GM19025 (cell line): ENCODE measurements around the gene PBOV1.

ENCODE experiments used
- ATAC-seq: cut with Tn5 transposase; IDR thresholded peaks from one replicate; pipeline ENCODE4 v1.9.1; 2021; ENCODE audit warnings: mild to moderate bottlenecking, low read depth, moderate library complexity; ENCODE audit not compliant: unreplicated experiment

PBOV1 gene

DNA sequence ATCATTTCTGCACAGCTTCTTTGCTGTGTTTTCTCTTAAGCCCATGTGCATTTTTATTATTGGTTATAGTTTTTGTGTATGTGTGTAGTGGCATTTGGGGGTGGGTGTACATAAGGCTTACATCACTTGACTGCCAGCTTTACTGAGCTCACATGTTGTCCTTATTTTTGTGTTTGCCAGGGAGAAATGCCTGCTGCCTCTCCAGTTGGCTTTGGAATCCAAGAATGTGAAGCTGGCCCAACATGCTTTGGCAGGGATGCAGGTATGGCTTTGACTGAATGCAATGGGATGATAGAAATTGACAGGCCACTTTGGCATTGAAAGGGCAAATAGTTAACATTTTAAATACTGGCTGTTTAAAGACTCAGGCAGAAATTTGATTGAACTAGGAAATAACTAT is 11.4 kb downstream of the PBOV1 start:
- no peak for ATAC-seq

DNA sequence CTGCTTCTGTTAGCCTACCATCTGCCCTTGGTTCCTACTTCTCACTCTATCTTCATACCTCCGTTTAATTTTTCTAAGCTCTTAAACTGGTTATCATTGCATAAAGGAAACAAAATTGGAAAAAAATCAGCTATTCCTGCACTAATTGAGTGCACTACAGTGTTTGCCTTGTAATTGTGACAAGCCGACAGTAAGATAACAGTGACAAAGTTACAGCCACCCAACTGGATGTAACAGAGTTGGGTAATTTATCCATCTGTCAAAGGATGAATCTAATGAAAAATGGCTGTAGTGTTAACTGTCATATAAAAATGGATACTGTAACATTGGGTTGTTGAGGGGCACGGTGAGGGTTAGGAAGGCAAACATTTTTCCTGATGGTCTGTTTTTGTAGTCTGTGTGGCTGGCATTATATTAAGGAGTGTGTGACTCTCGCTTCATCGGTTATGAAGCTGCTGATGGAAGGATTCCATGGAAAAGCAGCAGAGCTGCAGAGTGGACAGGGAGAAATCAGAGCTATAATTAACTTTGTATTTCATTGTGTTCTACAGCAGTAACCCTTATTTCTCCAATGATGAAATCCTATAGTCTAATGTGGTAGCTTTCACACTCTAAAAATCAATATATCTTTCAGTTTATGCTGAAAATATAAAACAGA is 12.7 kb downstream of the PBOV1 start:
- ATAC-seq: no peak

GRCh38 chr6:138204792-138205384 is 13.4 kb downstream of the PBOV1 start:
- ATAC-seq: no peak

DNA sequence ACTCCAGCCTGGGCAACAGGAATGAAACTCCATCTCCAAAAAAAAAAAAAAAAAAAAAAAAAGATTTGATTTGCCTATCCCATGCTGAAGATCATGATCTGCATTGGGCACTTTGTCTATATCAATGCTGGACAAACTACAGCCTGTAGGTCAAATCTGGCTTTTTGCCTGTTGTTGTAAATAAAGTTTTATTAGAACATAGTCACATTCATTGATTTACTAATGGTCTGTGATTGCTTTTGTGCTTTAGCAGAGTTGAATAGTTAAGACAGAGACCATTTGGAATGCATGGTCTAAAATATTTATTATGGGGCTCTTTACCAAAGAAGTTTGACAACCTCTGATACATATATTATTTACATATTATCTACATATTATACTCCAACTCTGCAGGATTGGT is 14.0 kb downstream of the PBOV1 start:
- no peak for ATAC-seq

DNA sequence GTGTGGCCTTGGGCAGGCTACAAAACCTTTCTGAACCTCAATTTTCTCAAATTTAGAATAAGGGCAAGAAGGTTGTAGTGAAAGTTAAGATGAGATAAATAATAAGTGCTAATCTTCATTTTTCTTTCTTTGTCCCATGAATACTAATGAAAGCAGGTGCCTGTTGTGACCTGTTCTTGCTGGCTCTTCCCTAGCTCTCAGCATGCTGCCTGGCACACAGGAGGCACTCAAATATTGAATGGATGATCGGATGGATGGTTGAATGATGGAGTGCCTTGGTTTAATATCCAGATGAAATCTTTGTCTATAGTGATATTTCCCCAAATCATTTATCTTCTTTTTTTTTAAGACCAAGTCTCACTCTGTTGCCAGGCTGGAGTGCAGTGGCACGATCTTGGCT is 15.0 kb downstream of the PBOV1 start:
- ATAC-seq: no peak

DNA sequence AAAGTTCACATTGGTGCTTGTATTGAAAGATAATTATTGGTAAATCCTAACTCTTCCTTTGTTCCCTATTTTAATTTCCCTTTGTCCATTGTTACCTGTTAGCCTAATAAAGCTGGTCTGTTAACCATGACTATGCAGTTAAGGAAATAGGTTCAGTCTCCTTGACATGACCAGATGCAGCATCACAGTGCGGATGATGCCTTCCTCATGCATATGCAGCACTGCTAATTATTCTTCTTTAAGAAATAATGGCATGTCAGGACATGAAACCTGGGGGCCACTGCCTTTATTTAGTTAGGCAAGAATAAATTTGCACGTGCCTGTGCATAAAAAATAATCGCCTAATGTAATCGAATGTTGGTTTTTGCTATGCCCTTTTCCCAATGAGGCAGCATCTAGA is 16.5 kb downstream of the PBOV1 start:
- ATAC-seq: no peak

GRCh38 chr6:138198430-138199091 is 19.7 kb downstream of the PBOV1 start:
- ATAC-seq: no peak

GRCh38 chr6:138197570-138197969 is 20.7 kb downstream of the PBOV1 start:
- ATAC-seq: no peak

DNA sequence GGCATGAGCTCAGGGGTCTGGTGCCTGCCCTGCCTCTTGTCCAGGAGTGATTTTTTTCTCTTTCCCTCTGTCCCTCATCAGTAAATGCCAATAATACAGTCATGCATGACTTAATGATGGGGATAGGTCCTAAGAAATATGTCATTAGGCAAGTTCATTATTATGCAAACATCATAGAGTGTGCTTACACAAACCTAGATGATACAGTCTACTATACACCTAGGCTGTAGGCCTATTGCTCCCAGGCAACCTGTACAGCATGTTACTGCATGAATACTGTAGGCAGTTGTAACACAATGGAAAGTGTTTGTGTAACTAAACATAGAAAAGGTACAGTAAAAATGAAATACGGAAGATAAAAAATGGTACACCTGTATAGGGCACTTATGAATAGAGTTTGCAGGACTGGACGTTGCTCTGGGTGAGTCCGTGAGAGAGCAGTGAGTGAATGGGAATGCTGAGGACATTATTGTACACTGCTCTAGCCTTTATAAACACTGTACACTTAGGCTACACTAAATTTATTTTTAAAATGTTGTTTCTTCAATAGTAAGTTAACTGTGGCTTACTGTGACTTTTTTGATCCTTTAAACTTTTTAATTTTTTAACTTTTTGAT is 22.1 kb downstream of the PBOV1 start:
- ATAC-seq: no peak

GRCh38 chr6:138194287-138194686 is 24.0 kb downstream of the PBOV1 start:
- ATAC-seq: no peak

GRCh38 chr6:138188278-138188941 is 29.9 kb downstream of the PBOV1 start:
- no peak for ATAC-seq

- no peak for ATAC-seq
These were observed 31.1 kb downstream of the PBOV1 start for GRCh38 chr6:138187156-138187555.

GRCh38 chr6:138184230-138184629 is 34.1 kb downstream of the PBOV1 start:
- ATAC-seq: no peak

GRCh38 chr6:138183790-138184134 is 34.5 kb downstream of the PBOV1 start:
- no peak for ATAC-seq

DNA sequence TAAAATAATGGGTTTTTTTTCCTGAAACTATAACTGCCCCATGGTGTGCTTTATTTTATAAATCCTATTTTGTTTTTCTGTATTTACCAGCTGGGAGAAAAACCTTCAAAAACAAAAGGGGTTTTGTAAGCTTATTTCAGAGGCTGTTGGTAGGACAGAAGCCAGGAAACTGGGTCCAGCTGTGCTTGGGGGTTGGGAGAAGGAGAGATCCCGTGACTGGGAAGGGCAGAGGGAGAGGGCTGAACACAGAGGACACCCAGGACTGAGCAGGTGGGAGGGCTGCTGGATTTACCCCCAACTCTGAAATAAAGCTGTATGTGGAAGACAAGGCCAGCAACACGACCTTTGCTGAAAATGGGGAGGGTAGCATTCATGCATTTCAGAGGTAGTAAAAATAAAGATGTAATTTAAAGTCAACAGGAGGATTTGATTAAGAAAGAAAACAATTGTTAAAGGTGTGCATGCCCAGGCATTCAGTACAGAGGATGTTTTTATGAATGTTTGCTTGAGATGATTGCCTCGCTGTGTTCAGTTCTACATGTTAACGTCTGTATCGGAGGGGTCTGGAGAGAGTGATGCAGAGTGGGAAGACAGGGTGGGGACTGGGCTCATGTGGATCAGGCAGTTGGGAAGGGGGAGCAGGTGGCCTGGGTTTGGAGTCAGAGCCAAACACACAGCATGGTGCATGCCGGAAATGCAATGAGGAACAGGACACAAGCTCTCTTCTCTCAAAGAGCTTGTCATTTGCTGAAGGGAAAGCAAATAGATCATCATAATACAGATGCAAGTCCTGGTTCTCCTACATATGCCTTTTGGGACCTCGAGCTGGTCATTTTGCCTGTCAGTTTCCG is 35.1 kb downstream of the PBOV1 start:
- no peak for ATAC-seq

- ATAC-seq: no peak
These were observed 41.5 kb downstream of the PBOV1 start for GRCh38 chr6:138176652-138177232.

GRCh38 chr6:138175596-138175995 is 42.7 kb downstream of the PBOV1 start:
- ATAC-seq: no peak
